H1 (cell line): Measurements from ENCODE around the gene CHTF8. TPM values are rescaled to one million over a fixed set of nuclear protein-coding genes. Genes with fewer than 3 reads are reported as not detected.

Experiments
- CTCF ChIA-PET: fragments of 300-600 bp; sonication (Branson Sonifier 250); formaldehyde crosslinking; loops from one replicate; lab custom pipeline; 2021; ENCODE audit not compliant: partially characterized antibody; lab: Charles Lee
- POLR2A ChIA-PET: fragments of 300-600 bp; sonication (Branson Sonifier 250); formaldehyde crosslinking; loops from one replicate; lab custom pipeline; 2021; ENCODE audit warnings: inconsistent platforms; ENCODE audit not compliant: partially characterized antibody; lab: Charles Lee
- DNase-seq, 2 experiments: peaks; one replicate each; pipeline versions ENCODE4 v3.0.0 to v3.0.0-alpha.2; 2010 to 2022; ENCODE audit warnings: low spot score in 2 of 2, low read depth in 1 of 2, mixed read lengths in 1 of 2
- FAIRE-seq: peaks from 2 replicates; lab custom pipeline; 2011; peaks lifted over from hg19 to GRCh38; lab: Jason Lieb, UNC
- H2AFZ ChIP-seq: 2 replicates; pipeline ENCODE4 v1.8.1; 2012; ENCODE audit warnings: low read length, inconsistent platforms
- H2AK5ac ChIP-seq: 2 replicates; pipeline ENCODE4 v1.6.1; 2013; ENCODE audit warnings: low read depth, low read length
- H2BK120ac ChIP-seq: replicated peaks from 2 replicates; pipeline ENCODE3; 2013; ENCODE audit warnings: low read depth, low read length, inconsistent platforms
- H2BK12ac ChIP-seq: 2 replicates; pipeline ENCODE4 v1.6.1; 2013; ENCODE audit warnings: low read depth, low read length
- H2BK15ac ChIP-seq: 2 replicates; pipeline ENCODE4 v1.6.1; 2013; ENCODE audit warnings: low read length
- H2BK20ac ChIP-seq: 2 replicates; pipeline ENCODE4 v1.6.1; 2013; ENCODE audit warnings: low read length
- H2BK5ac ChIP-seq: 2 replicates; pipeline ENCODE4 v1.6.1; 2013; ENCODE audit warnings: low read depth, low read length
- H3K14ac ChIP-seq: 2 replicates; pipeline ENCODE4 v1.6.1; 2013; ENCODE audit warnings: inconsistent platforms; ENCODE audit not compliant: insufficient read length
- H3K18ac ChIP-seq: 2 replicates; pipeline ENCODE4 v1.6.1; 2013; ENCODE audit warnings: low read length; ENCODE audit errors: extremely low read depth
- H3K23ac ChIP-seq: 2 replicates; pipeline ENCODE4 v1.6.1; 2013; ENCODE audit warnings: inconsistent platforms; ENCODE audit not compliant: insufficient read length
- H3K23me2 ChIP-seq: 2 replicates; pipeline ENCODE4 v1.6.1; 2013; ENCODE audit warnings: low read depth, low read length
- H3K27ac ChIP-seq: 2 replicates; pipeline ENCODE4 v1.6.1; 2011; ENCODE audit warnings: low read depth, low read length, inconsistent platforms
- H3K27me3 ChIP-seq, 4 experiments: replicated peaks in 1 of 4; 1 replicate in 1 of 4; 2 replicates in 3 of 4; pipeline versions ENCODE4 v1.6.1 to v1.8.1; 2011 to 2013; ENCODE audit warnings: low read length in 3 of 4, mild to moderate bottlenecking in 3 of 4, inconsistent platforms in 2 of 4, mixed read lengths in 2 of 4, moderate library complexity in 1 of 4; ENCODE audit not compliant: control insufficient read depth in 3 of 4, insufficient read depth in 3 of 4; ENCODE audit errors: extremely low read depth in 1 of 4
- H3K36me3 ChIP-seq, 4 experiments: 2 replicates each; pipeline versions ENCODE4 v1.6.1 to v1.8.1; 2011 to 2013; ENCODE audit warnings: mild to moderate bottlenecking in 4 of 4, low read length in 3 of 4, moderate library complexity in 2 of 4, control low read depth in 1 of 4, inconsistent platforms in 1 of 4; ENCODE audit not compliant: insufficient read depth in 4 of 4, control insufficient read depth in 2 of 4
- H3K4ac ChIP-seq: replicated peaks from 2 replicates; pipeline ENCODE3; 2013; ENCODE audit warnings: low read length, low read depth, mixed read lengths, inconsistent platforms; ENCODE audit not compliant: insufficient read length
- H3K4me1 ChIP-seq, 4 experiments: replicated peaks in 1 of 4; 1 replicate in 1 of 4; 2 replicates in 3 of 4; pipeline versions ENCODE4 v1.6.1 to v1.8.1; 2011 to 2013; ENCODE audit warnings: low read length in 3 of 4, inconsistent platforms in 2 of 4, mixed read lengths in 1 of 4; ENCODE audit not compliant: insufficient read depth in 4 of 4, control insufficient read depth in 3 of 4
- H3K4me2 ChIP-seq, 2 experiments: 2 replicates each; pipeline versions ENCODE4 v1.6.1 to v1.8.1; 2011 to 2013; ENCODE audit warnings: low read depth in 2 of 2, low read length in 2 of 2, control low read depth in 1 of 2, inconsistent platforms in 1 of 2, mild to moderate bottlenecking in 1 of 2; ENCODE audit not compliant: insufficient read depth in 1 of 2
- H3K4me3 ChIP-seq, 4 experiments: fragments of 200-600, 300-600 bp in 1 of 4; sonication (generic), shearing (Covaris generic), sonication (Bioruptor Twin) in 1 of 4; 2 replicates each; pipeline versions ENCODE4 v1.5.1 to v1.8.1; 2011 to 2016; ENCODE audit warnings: low read length in 4 of 4, low read depth in 3 of 4, control low read depth in 2 of 4, inconsistent platforms in 2 of 4, mild to moderate bottlenecking in 2 of 4, mixed read lengths in 1 of 4, moderate library complexity in 1 of 4; ENCODE audit not compliant: insufficient read depth in 2 of 4; ENCODE audit errors: extremely low read depth in 1 of 4
- H3K56ac ChIP-seq: replicated peaks from 2 replicates; pipeline ENCODE3; 2013; ENCODE audit warnings: low read depth, mild to moderate bottlenecking, mixed read lengths, low read length, inconsistent platforms; ENCODE audit not compliant: insufficient read length
- H3K79me1 ChIP-seq: 2 replicates; pipeline ENCODE4 v1.6.1; 2013; ENCODE audit warnings: low read depth, low read length, control low read depth
- H3K79me2 ChIP-seq, 2 experiments: 2 replicates each; pipeline versions ENCODE4 v1.6.1 to v1.8.1; 2012 to 2013; ENCODE audit warnings: low read length in 2 of 2, mild to moderate bottlenecking in 2 of 2, inconsistent platforms in 1 of 2; ENCODE audit not compliant: insufficient read depth in 2 of 2, control insufficient read depth in 1 of 2
- H3K9ac ChIP-seq, 4 experiments: replicated peaks in 1 of 4; 1 replicate in 1 of 4; 2 replicates in 3 of 4; pipeline versions ENCODE4 v1.6.1 to v1.8.1; 2011 to 2013; ENCODE audit warnings: low read depth in 3 of 4, low read length in 3 of 4, control low read depth in 2 of 4, mild to moderate bottlenecking in 2 of 4, moderate library complexity in 2 of 4, inconsistent platforms in 1 of 4; ENCODE audit errors: extremely low read depth in 1 of 4
- H3K9me3 ChIP-seq, 2 experiments: 2 replicates each; pipeline versions ENCODE4 v1.6.1 to v1.8.1; 2012 to 2013; ENCODE audit warnings: mild to moderate bottlenecking in 2 of 2, moderate library complexity in 2 of 2, control low read depth in 1 of 2, inconsistent platforms in 1 of 2, low read depth in 1 of 2, low read length in 1 of 2, mixed read lengths in 1 of 2; ENCODE audit not compliant: insufficient read depth in 2 of 2
- H4K20me1 ChIP-seq, 2 experiments: replicated peaks in 1 of 2; 2 replicates each; pipeline versions ENCODE3 to v1.8.1; 2011 to 2013; ENCODE audit warnings: inconsistent platforms in 2 of 2, low read length in 2 of 2, mild to moderate bottlenecking in 1 of 2; ENCODE audit not compliant: insufficient read depth in 2 of 2, control insufficient read depth in 1 of 2
- H4K5ac ChIP-seq: 2 replicates; pipeline ENCODE4 v1.6.1; 2013; ENCODE audit warnings: low read length, low read depth, mixed read lengths, inconsistent platforms; ENCODE audit not compliant: insufficient read length
- H4K8ac ChIP-seq: 2 replicates; pipeline ENCODE4 v1.8.0; 2013; ENCODE audit warnings: mild to moderate bottlenecking, moderate library complexity, low read length, inconsistent platforms; ENCODE audit not compliant: insufficient read depth; ENCODE audit errors: extremely low read depth
- H4K91ac ChIP-seq: replicated peaks from 2 replicates; pipeline ENCODE3; 2013; ENCODE audit warnings: low read length, mixed read lengths, inconsistent platforms; ENCODE audit not compliant: insufficient read length
- CEBPB ChIP-seq: IDR thresholded peaks from 2 replicates; pipeline ENCODE4 v1.6.1; 2012; ENCODE audit warnings: low read depth, low read length
- CTBP2 ChIP-seq: IDR thresholded peaks from 2 replicates; pipeline ENCODE4 v1.7.0; 2011; ENCODE audit warnings: borderline replicate concordance, mild to moderate bottlenecking, moderate library complexity, mixed read lengths, low read length; ENCODE audit not compliant: insufficient read depth, insufficient read length
- GTF2F1 ChIP-seq: IDR thresholded peaks from 2 replicates; pipeline ENCODE4 v1.6.1; 2012; ENCODE audit warnings: low read depth, low read length, improper control_type of control experiment, borderline replicate concordance
- HDAC2 ChIP-seq, 2 experiments: fragments of 300-600 bp in 1 of 2; sonication (generic) in 1 of 2; IDR thresholded peaks; 2 replicates each; pipeline ENCODE4 v1.6.1; 2011 to 2012; ENCODE audit warnings: low read depth in 2 of 2, low read length in 2 of 2, mild to moderate bottlenecking in 2 of 2, moderate library complexity in 2 of 2, borderline replicate concordance in 1 of 2, inconsistent platforms in 1 of 2
- KDM4A ChIP-seq: IDR thresholded peaks from one replicate; pipeline ENCODE4 v1.7.1; 2012; ENCODE audit warnings: low read depth, mild to moderate bottlenecking, moderate library complexity, low read length, inconsistent platforms; ENCODE audit not compliant: severe bottlenecking
- SP4 ChIP-seq: IDR thresholded peaks from 2 replicates; pipeline ENCODE4 v1.6.1; 2012; ENCODE audit warnings: low read length, inconsistent platforms
- WGBS, 2 experiments: shearing (Covaris generic) in 1 of 2; methylation state at CpG; one replicate each; pipeline versions ENCODE4 v1.1.6 to v1.1.7; 2013 to 2015; ENCODE audit warnings: low lambda C conversion rate in 2 of 2, mixed read lengths in 2 of 2, inconsistent platforms in 1 of 2, low coverage in 1 of 2, missing lambda C conversion rate in 1 of 2; ENCODE audit not compliant: insufficient replicate concordance in 2 of 2, insufficient coverage in 1 of 2, insufficient read length in 1 of 2; ENCODE audit errors: extremely low coverage in 1 of 2, missing lambda C conversion rate in 1 of 2; 5-methylcytosine and 5-hydroxymethylcytosine counted together
- polyA plus RNA-seq, 7 experiments: library from polyadenylated mRNA; depleted of rRNA in 3 of 7; stranded (reverse) in 5 of 7; unstranded in 2 of 7; fragments of >200 nt in 5 of 7; fragments of 200-250 nt in 2 of 7; gene quantifications; 1 replicate in 5 of 7; 2 replicates in 1 of 7; 4 replicates in 1 of 7; pipeline versions ENCODE4 v1.2.1 to v1.2.3, GENCODE V29; 2011 to 2013; ENCODE audit warnings: missing spikeins in 2 of 7, mixed read lengths in 2 of 7
- total RNA-seq: library from RNA; stranded (reverse); fragmentation: NEBNext Ultra II Directional; extraction: Animal tissue kit (Norgen Biotek cat#: 25700); gene quantifications from 2 replicates; pipeline ENCODE4 v1.2.1, GENCODE V29; 2021
- TF ChIP-seq, protein P1 (sequence below): IDR thresholded peaks from 2 replicates; pipeline ENCODE4 v1.6.1; 2012; ENCODE audit warnings: inconsistent platforms

CHTF8 gene
- total and polyA plus RNA-seq, 2 of the 8 experiments (the other 6 are each of a cell fraction or from before 2014, with no cell fraction given): 114 to 138 TPM

DNA sequence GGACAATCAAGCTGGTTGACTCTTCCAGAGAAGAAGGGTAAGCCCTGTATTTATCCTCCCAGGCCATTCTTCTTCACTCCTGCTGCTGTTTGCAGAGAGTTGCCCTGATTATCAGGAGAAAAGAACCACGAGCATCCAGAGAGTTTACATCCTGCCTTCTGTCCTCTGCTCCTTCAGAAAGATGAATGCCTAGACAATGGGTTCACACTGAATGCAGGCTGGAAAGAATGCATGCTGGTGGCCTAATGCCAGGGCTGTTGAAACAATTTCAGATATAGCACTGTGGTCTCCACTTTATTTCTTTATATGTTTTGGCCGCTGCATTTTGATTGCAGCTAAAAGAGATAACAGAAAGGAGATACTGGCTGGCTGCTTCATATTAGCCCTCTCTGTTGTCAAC is 48.1 kb downstream of the CHTF8 start:
- H3K4me2 ChIP-seq: no peak overlapping the region

More for the DNA sequence above, 48.1 kb downstream of the CHTF8 start:
- H2BK120ac ChIP-seq: no peak overlapping the region
- H3K14ac ChIP-seq: no peak overlapping the region
- DNase-seq: no peak
- H3K4me1 ChIP-seq: peaks cover 1 to 9% (median 6%) of the 10 kb centered on the region in 4 experiments; a peak in 6 of 7 replicates
- H3K27me3 ChIP-seq: no peaks in the 10 kb centered on the region
- H3K4me3 ChIP-seq: no peak overlapping the region
- no peak overlapping the region for H2AFZ ChIP-seq
- H4K5ac ChIP-seq: no peak overlapping the region
- no peak overlapping the region for H4K8ac ChIP-seq
- H3K79me2 ChIP-seq: no peaks in the 10 kb centered on the region
- H2BK5ac ChIP-seq: no peak overlapping the region
- no peaks in the 10 kb centered on the region for H3K9me3 ChIP-seq
- FAIRE-seq: no peak
- no peak overlapping the region for H2BK15ac ChIP-seq
- no peaks in the 10 kb centered on the region for H3K79me1 ChIP-seq
- 77% methylated on average over 2 of the region's 2 CpGs; no CpG with 5 or more reads in 1 of the 2 experiments for whole genome bisulfite sequencing, 2 experiments
- H3K27ac ChIP-seq: no peak overlapping the region
- no peak overlapping the region for H2AK5ac ChIP-seq
- ChIA-PET CTCF (interaction anchor here (0.6 to 2.5 kb wide), 12 partner anchors 8 to 89 kb away, joined by 3 to 9 read pairs (median 4); partner anchors contain the start of gene HAS3), POLR2A (interaction anchor here (0.9 to 3.6 kb wide), 4 partner anchors 10 to 34 kb away, joined by 3 to 15 read pairs (median 7); no protein-coding TSS in a partner anchor)
- no peaks in the 10 kb centered on the region for H3K23me2 ChIP-seq
- H3K36me3 ChIP-seq: no peaks in the 10 kb centered on the region
- no peak overlapping the region for H4K91ac ChIP-seq
- H2BK20ac ChIP-seq: no peak overlapping the region; the same call in 1 of the 2 replicates
- H3K4ac ChIP-seq: no peak overlapping the region
- no peak overlapping the region for H3K9ac ChIP-seq
- H4K20me1 ChIP-seq: no peaks in the 10 kb centered on the region
- H3K18ac ChIP-seq: no peak overlapping the region
- no peak for TF ChIP-seq GTF2F1
- no peak for TF ChIP-seq KDM4A
- no peak for TF ChIP-seq CTBP2
- TF ChIP-seq SP4: no peak
- TF ChIP-seq, protein P1, sequence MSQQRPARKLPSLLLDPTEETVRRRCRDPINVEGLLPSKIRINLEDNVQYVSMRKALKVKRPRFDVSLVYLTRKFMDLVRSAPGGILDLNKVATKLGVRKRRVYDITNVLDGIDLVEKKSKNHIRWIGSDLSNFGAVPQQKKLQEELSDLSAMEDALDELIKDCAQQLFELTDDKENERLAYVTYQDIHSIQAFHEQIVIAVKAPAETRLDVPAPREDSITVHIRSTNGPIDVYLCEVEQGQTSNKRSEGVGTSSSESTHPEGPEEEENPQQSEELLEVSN: no peak
- no peak for TF ChIP-seq HDAC2 (IDR thresholded peaks at IDR 0.05; ENCODE audit: borderline replicate concordance in 1 of 2, low read depth in 2 of 2, low read length in 2 of 2)
- TF ChIP-seq CEBPB: no peak
- H3K23ac ChIP-seq: no peak overlapping the region
- H2BK12ac ChIP-seq: no peak overlapping the region
- H3K56ac ChIP-seq: no peak overlapping the region
